ENCODE results near the gene BASP1. TPM values are rescaled to one million over a fixed set of nuclear protein-coding genes. Genes with fewer than 3 reads are reported as not detected.

BASP1 gene
- total RNA-seq, 1 experiment from 2014 or later: 0.34 TPM

DNA sequence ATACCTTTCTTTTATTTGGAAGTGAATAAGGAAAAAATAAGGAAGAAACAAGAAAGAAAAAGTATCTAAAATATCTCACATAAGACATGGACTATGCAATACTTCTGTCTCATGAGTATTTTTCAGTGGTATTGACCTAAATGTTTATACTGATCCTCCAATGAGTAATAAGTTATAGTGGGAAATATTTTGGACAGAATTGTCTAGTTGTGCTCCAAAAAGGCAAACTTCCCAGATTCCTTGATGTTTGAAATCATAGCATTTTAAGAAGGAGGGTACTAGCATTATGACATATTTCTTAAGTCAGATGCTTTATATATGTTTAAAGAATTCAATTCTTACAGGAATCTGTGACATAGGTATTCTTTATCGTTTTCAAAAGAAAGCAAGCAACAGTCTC, 34.5 kb upstream of the BASP1 start:
- no peak overlapping the region for H3K4me2 ChIP-seq (ENCODE audit: low read length)
- no peak overlapping the region for H3K27ac ChIP-seq (ENCODE audit: low read depth, low read length)
- H4K20me1 ChIP-seq (ENCODE audit: insufficient read depth): no peaks in the 10 kb centered on the region
- H3K36me3 ChIP-seq (ENCODE audit: control insufficient read depth in 1 of 2, insufficient read depth in 2 of 2, low read length in 2 of 2): no peaks in the 10 kb centered on the region
- no TSS peak for BruUV-seq (replicated peaks)
- H3K9ac ChIP-seq (ENCODE audit: low read length): no peak overlapping the region
- intact Hi-C loops (cut with micrococcal nuclease): no loop called here
- no peaks in the 10 kb centered on the region for H3K9me2 ChIP-seq (ENCODE audit: insufficient read depth)
- ATAC-seq (no peak), DNase-seq (ENCODE audit: low read depth, low spot score) (no peak)
- no peaks in the 10 kb centered on the region for H3K27me3 ChIP-seq (ENCODE audit: insufficient read depth, low read length)
- ChIA-PET RAD21 (ENCODE audit: low non-redundant PET in 1 of 2, low total read pairs in 2 of 2, uncharacterized antibody in 2 of 2, unreplicated experiment in 2 of 2) (no interaction called here), CTCF (no interaction called here), POLR2A (no interaction called here)
- no peak overlapping the region for H3K4me3 ChIP-seq (replicated peaks in 1 of 2; ENCODE audit: low read depth in 1 of 2, low read length in 2 of 2)
- no peaks in the 10 kb centered on the region for H3K9me3 ChIP-seq (ENCODE audit: control insufficient read depth in 1 of 2, insufficient read depth in 1 of 2, low read depth in 1 of 2, low read length in 2 of 2)
- H2AFZ ChIP-seq (ENCODE audit: low read depth, low read length, poor library complexity, severe bottlenecking): no peak overlapping the region
- TF ChIP-seq EGR1 (IDR thresholded peaks at IDR 0.05; ENCODE audit: low read depth) (no peak), CEBPB (IDR thresholded peaks at IDR 0.05; ENCODE audit: low read depth) (no peak), RAD21 (IDR thresholded peaks at IDR 0.05; ENCODE audit: low read depth) (no peak), EZH2phosphoT487 (IDR thresholded peaks at IDR 0.05; ENCODE audit: borderline replicate concordance) (no peak), POLR2AphosphoS5 (IDR thresholded peaks at IDR 0.05; ENCODE audit: low read depth, low read length) (no peak), YY1 (IDR thresholded peaks at IDR 0.05; ENCODE audit: extremely low read depth, insufficient replicate concordance, low read depth, low read length) (no peak), SRF (IDR thresholded peaks at IDR 0.05; ENCODE audit: low read depth) (no peak), FOSL1 (IDR thresholded peaks at IDR 0.05; ENCODE audit: low read depth) (no peak), TCF7L2 (IDR thresholded peaks at IDR 0.05; ENCODE audit: borderline replicate concordance, extremely low read depth, insufficient read depth, insufficient read length) (no peak), CBX3 (IDR thresholded peaks at IDR 0.05; ENCODE audit: low read depth) (no peak), JUND (IDR thresholded peaks at IDR 0.05) (no peak), ZNF274 (IDR thresholded peaks at IDR 0.05; ENCODE audit: low read depth, low read length) (no peak), ELF1 (IDR thresholded peaks at IDR 0.05; ENCODE audit: borderline replicate concordance, low read depth) (no peak), POLR2A (IDR thresholded peaks at IDR 0.05; ENCODE audit: borderline replicate concordance, extremely low read depth, insufficient read depth, insufficient read length) (no peak), SIN3A (IDR thresholded peaks at IDR 0.05; ENCODE audit: low read depth) (no peak)
- TF ChIP-seq, protein P1, sequence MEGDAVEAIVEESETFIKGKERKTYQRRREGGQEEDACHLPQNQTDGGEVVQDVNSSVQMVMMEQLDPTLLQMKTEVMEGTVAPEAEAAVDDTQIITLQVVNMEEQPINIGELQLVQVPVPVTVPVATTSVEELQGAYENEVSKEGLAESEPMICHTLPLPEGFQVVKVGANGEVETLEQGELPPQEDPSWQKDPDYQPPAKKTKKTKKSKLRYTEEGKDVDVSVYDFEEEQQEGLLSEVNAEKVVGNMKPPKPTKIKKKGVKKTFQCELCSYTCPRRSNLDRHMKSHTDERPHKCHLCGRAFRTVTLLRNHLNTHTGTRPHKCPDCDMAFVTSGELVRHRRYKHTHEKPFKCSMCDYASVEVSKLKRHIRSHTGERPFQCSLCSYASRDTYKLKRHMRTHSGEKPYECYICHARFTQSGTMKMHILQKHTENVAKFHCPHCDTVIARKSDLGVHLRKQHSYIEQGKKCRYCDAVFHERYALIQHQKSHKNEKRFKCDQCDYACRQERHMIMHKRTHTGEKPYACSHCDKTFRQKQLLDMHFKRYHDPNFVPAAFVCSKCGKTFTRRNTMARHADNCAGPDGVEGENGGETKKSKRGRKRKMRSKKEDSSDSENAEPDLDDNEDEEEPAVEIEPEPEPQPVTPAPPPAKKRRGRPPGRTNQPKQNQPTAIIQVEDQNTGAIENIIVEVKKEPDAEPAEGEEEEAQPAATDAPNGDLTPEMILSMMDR (IDR thresholded peaks at IDR 0.05 in 2 of 3, conservative IDR thresholded peaks at IDR 0.05 in 1 of 3; ENCODE audit: borderline replicate concordance in 1 of 3, insufficient read depth in 1 of 3, low read depth in 2 of 3, low read length in 2 of 3): no peak
- TF ChIP-seq, protein P2, sequence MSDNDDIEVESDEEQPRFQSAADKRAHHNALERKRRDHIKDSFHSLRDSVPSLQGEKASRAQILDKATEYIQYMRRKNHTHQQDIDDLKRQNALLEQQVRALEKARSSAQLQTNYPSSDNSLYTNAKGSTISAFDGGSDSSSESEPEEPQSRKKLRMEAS (IDR thresholded peaks at IDR 0.05): no peak
- TF ChIP-seq, protein P3, sequence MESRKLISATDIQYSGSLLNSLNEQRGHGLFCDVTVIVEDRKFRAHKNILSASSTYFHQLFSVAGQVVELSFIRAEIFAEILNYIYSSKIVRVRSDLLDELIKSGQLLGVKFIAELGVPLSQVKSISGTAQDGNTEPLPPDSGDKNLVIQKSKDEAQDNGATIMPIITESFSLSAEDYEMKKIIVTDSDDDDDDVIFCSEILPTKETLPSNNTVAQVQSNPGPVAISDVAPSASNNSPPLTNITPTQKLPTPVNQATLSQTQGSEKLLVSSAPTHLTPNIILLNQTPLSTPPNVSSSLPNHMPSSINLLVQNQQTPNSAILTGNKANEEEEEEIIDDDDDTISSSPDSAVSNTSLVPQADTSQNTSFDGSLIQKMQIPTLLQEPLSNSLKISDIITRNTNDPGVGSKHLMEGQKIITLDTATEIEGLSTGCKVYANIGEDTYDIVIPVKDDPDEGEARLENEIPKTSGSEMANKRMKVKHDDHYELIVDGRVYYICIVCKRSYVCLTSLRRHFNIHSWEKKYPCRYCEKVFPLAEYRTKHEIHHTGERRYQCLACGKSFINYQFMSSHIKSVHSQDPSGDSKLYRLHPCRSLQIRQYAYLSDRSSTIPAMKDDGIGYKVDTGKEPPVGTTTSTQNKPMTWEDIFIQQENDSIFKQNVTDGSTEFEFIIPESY (IDR thresholded peaks at IDR 0.05; ENCODE audit: extremely low read depth, insufficient replicate concordance, low read length): no peak
- TF ChIP-seq, protein P4, sequence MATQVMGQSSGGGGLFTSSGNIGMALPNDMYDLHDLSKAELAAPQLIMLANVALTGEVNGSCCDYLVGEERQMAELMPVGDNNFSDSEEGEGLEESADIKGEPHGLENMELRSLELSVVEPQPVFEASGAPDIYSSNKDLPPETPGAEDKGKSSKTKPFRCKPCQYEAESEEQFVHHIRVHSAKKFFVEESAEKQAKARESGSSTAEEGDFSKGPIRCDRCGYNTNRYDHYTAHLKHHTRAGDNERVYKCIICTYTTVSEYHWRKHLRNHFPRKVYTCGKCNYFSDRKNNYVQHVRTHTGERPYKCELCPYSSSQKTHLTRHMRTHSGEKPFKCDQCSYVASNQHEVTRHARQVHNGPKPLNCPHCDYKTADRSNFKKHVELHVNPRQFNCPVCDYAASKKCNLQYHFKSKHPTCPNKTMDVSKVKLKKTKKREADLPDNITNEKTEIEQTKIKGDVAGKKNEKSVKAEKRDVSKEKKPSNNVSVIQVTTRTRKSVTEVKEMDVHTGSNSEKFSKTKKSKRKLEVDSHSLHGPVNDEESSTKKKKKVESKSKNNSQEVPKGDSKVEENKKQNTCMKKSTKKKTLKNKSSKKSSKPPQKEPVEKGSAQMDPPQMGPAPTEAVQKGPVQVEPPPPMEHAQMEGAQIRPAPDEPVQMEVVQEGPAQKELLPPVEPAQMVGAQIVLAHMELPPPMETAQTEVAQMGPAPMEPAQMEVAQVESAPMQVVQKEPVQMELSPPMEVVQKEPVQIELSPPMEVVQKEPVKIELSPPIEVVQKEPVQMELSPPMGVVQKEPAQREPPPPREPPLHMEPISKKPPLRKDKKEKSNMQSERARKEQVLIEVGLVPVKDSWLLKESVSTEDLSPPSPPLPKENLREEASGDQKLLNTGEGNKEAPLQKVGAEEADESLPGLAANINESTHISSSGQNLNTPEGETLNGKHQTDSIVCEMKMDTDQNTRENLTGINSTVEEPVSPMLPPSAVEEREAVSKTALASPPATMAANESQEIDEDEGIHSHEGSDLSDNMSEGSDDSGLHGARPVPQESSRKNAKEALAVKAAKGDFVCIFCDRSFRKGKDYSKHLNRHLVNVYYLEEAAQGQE (IDR thresholded peaks at IDR 0.05; ENCODE audit: low read depth): no peak
- TF ChIP-seq, protein P5, sequence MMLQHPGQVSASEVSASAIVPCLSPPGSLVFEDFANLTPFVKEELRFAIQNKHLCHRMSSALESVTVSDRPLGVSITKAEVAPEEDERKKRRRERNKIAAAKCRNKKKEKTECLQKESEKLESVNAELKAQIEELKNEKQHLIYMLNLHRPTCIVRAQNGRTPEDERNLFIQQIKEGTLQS (IDR thresholded peaks at IDR 0.05): no peak
- no peaks in the 10 kb centered on the region for H3K79me2 ChIP-seq (ENCODE audit: insufficient read depth, low read length)
- H3K4me1 ChIP-seq (ENCODE audit: control insufficient read depth in 1 of 2, insufficient read depth in 2 of 2, low read length in 2 of 2): peaks cover 0 to 15% of the 10 kb centered on the region in 2 experiments; a peak in 1 of 4 replicates
